ENCODE results near the gene RHOF.
"Not testable (repeated sequence)": the region's sequence is repeated elsewhere in the genome, so short reads cannot be mapped to it uniquely, and the experiment has no call there.

The RHOF gene

DNA sequence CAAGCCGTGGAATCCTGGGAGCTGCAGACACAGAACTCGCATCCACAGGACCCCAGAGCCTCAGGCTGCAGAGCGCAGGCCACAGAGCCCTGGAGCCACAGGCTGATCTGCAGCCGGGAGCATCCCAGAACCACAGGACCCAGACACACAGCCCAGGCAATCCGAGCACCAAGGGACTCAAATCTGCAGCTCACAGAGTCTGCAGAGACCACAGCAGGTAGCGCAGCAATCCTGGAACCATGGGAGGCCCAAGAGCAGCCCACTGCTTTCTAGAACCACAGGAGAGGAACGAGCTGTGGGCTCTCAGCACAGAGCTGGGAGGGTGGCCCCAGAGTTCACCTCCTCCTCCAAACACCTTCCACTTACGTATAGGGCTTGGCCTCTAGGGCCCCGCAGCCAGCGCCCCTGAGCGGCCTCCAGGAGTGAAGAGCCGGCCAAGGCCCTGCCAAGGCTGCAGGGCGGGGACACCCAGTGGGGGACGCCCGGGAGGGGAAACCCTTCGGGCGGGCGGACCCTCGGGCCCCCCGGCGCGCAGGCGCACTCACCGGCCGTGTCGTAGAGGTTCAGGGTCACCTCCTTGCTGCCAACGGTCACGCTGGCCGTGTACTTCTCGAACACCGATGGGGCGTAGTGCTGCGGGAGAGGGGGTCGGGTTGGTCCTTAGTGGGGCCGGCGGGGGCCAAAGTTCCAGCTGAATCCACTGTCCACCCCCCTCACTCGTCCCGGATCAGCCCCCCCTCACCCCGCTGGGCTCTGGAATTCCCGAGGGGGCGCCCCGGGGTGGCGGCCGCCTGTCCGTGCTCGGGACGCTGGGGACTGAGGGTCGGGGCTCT lies 665 bp downstream of the RHOF start:
- DNase-seq: peak in 2 of 14 donors; percentile 14 to 41

- DNase-seq: no peak
Observed at GRCh38 chr12:121791671-121792551, 1.6 kb downstream of the RHOF start.

DNA sequence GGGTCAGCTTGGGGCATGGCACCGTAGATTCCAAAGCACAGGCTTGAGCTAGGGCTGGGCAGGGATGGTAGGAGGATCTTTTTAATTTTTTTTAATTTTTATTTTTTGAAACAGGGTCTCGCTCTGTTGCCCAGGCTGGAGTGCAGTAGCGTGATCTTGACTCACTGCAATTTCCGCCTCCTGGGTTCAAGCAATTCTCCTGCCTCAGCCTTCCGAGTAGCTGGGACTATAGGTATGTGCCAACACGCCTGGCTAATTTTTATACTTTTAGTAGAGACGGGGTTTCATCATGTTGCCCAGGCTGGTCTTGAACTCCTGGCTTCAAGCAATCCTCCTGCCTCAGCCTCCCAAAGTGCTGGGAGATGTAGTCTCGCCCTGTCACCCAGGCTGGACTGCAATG lies 2.7 kb downstream of the RHOF start:
- DNase-seq: not testable (repeated sequence)

- peak in 10 of 14 donors; percentile 15 to 56 (median 30) for DNase-seq
Observed at GRCh38 chr12:121789800-121790728, 3.4 kb downstream of the RHOF start.

GRCh38 chr12:121789233-121789781 lies 4.2 kb downstream of the RHOF start:
- peak in 3 of 14 donors; percentile 35 to 48 (median 37) for DNase-seq

DNA sequence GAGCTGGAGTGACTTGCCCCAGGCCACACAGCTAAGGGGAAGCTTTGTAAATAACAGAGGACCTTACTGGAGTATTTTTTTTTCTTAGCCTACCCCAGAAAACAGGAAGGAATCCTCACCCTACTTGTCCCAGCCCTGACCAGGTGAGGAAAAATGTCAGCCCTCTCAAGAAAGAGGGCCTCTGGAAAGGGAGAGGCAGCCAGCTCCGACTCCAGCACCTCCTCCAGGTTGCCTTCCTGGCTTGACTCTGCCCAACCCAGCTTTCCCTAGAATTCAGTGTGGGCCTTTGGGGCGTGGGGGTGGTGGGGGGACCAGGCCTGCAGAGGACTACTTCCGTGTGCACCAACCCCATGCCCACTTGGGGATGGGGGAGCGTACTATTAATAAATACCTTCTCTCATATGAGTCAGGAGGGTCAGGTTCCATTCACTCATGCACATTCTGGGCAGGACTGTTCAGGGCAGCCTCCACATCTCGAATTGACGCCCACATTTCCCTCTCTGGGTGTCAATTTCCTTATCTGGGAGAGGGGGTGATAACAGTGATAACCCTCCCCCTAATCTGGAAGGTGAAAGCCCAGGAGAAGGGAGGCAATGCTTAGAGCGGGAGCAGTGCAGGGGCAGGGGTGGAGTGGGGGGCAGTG lies 5.2 kb downstream of the RHOF start:
- no peak for DNase-seq

DNA sequence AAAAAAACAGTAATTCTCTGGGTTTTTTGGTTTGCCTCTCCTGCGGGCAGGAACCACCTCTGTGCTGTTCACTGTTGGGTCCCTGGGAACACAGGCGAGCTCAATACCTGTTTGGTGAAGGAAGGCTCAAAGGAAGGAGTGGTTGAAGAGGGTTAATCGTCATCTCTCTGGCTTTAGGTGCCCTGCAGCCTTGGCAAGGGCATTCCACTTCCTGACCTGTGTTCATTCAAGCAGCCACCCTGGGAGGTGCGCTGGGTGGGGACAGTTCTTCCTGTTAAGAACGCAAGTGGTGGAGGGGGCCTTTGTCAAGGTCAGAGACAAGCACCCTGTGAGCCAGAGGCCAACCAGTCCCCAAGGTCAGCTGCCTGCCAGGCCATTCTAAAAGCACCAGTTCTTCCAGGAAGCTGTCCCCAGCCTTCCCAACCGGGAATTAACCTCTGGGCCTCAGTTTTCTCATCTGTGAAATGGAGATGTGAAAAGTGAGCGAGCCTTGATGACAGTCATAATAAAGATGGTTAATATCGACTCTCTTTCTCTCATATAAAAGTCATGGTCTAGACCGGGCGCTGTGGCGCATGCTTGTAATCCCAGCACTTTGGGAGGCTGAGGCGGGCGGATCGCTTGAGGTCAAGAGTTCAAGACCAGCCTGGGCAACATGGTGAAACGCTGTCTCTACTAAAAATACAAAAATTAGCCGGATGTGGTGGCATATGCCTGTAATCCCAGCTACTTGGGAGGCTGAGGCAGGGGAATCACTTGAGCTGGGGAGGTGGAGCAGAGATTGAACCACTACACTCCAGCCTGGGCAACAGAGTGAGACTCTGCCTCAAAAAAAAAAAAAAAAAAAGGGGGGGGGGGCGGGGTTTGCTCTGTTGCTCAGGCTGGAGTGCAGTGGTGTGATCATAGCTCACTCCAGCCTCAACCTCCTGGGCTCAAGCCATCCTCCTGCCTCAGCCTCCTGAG lies 6.1 kb downstream of the RHOF start:
- DNase-seq: no peak

DNA sequence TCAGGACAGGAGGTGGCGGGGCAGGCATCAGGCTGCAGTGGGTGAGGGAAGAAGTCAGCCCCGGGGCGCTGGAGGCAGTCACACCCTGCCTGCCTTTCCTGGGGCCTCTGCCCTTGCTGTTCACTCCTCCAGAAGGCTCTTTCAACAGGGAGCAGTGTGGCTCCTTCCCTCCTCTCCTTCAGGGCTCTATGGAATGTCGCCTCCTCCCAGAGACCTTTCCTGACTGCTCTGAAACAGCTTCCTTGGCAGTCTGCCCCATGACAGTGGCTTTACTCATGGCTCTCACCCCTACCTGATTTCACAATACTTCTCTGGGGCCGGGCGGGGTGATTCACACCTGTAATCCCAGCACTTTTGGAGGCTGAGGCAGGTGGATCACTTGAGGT lies 7.1 kb downstream of the RHOF start:
- no peak for DNase-seq

- no peak for DNase-seq
Observed at GRCh38 chr12:121784460-121784859, 9.0 kb downstream of the RHOF start.

DNA sequence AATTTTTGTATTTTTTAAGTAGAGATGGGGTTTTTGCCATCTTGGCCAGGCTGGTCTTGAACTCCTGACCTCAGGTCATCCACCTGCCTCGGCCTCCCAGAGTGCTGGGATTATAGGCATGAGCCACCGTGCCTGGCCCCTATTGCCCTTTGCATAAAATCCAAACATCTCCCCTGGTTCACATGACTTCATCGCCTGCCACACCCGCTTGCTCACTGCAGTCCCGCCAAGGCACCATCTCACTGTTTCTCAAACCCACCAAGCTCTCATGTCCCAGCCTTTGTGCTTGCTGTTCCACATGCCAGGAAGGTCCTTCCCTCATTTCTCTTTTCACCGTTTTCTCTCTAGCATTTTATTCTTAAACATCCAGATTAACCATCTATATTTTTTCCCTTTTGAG lies 9.7 kb downstream of the RHOF start:
- no peak for DNase-seq

GRCh38 chr12:121781998-121782979 lies 11.2 kb downstream of the RHOF start:
- DNase-seq: no peak

GRCh38 chr12:121781484-121781997 lies 11.9 kb downstream of the RHOF start:
- no peak for DNase-seq

- no peak for DNase-seq
Observed at GRCh38 chr12:121780429-121780828, 13.1 kb downstream of the RHOF start.

DNA sequence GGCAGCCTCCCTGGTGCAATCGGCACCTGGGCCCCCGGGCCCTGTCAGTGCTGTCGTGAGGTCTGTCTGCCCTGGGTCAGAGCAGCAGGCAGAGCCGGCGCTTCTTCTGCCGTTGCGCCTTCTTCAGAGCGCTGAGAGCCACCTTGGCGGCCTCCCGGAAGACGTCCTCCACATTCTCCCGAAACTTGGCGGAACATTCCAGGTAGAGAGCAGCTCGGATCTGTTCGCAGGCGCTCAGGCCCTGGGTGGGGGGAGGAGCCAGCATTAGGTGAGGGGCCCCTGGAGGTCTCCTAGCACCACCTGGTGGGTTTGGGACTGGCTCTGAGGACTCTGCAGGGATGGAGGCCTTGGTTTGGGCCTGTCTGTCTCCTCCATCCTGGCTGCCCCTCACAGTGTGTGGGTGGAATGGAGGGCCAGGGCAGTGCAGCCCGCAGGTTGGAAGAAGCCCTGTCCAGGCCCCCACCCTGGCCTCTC lies 14.0 kb downstream of the RHOF start:
- no peak for DNase-seq

GRCh38 chr12:121778567-121779421 lies 14.7 kb downstream of the RHOF start:
- no peak for DNase-seq

- DNase-seq: peak in 8 of 14 donors; percentile 9 to 68 (median 24)
Observed at GRCh38 chr12:121776190-121777098, 17.0 kb downstream of the RHOF start.

Measured in C1 segment of cervical spinal cord (tissue), 14 donors.